ENCODE data around the gene LRRC70. TPM values are rescaled to one million over a fixed set of nuclear protein-coding genes. Genes with fewer than 3 reads are reported as not detected.

Gene LRRC70
- total and polyA plus RNA-seq, 2 experiments from 2014 or later = 0.15 to 1.7 TPM

Other genes with a start within 250 kb of the LRRC70 start
- gene DIMT1, start 174.9 kb upstream of the LRRC70 start, total RNA-seq (2014; rRNA removed; shearing (Covaris generic)) = 37.9 and 53.0 TPM in 2 replicates
- gene DIMT1, start 174.9 kb upstream of the LRRC70 start, polyA plus RNA-seq (2016; fragmentation: Nextera tagmentation; extraction: Ambion mirVana) = 56.5 and 60.6 TPM in 2 replicates
- gene IPO11, start 166.1 kb upstream of the LRRC70 start, total RNA-seq (2014; rRNA removed; shearing (Covaris generic)) = 62.3 and 64.7 TPM in 2 replicates
- gene IPO11, start 166.1 kb upstream of the LRRC70 start, polyA plus RNA-seq (2016; fragmentation: Nextera tagmentation; extraction: Ambion mirVana) = 18.7 and 19.4 TPM in 2 replicates

Data from GM23338 (cell line).